ENCODE measurements around the gene ASPSCR1. TPM values are rescaled to one million over a fixed set of nuclear protein-coding genes. Genes with fewer than 3 reads are reported as not detected.

ASPSCR1 gene
- total and polyA plus RNA-seq, 2 of the 13 experiments (the other 11 are each of a cell fraction or from before 2014, with no cell fraction given), result 274 to 314 TPM

GRCh38 chr17:81993729-81994592 lies 16.5 kb downstream of the ASPSCR1 start (continued):
- TF ChIP-seq, protein P1, sequence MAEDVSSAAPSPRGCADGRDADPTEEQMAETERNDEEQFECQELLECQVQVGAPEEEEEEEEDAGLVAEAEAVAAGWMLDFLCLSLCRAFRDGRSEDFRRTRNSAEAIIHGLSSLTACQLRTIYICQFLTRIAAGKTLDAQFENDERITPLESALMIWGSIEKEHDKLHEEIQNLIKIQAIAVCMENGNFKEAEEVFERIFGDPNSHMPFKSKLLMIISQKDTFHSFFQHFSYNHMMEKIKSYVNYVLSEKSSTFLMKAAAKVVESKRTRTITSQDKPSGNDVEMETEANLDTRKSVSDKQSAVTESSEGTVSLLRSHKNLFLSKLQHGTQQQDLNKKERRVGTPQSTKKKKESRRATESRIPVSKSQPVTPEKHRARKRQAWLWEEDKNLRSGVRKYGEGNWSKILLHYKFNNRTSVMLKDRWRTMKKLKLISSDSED (CRISPR knock-in tag; IDR thresholded peaks at IDR 0.05), result peak; percentile 84; the same call in 1 of the 2 replicates
- no peak for TF ChIP-seq CBX2 (IDR thresholded peaks at IDR 0.05; ENCODE audit: low read depth, low read length)
- 0 out of 2 replicates have a peak, but pooled peaks have one; percentile 62 for TF ChIP-seq CBX2 (CRISPR knock-in tag; IDR thresholded peaks at IDR 0.05; ENCODE audit: low read depth)
- TF ChIP-seq ZNF101 (CRISPR knock-in tag; IDR thresholded peaks at IDR 0.05; ENCODE audit: borderline replicate concordance, low read depth), result no peak
- no peak; the same call in 1 of the 2 replicates for TF ChIP-seq HIVEP1 (CRISPR knock-in tag; IDR thresholded peaks at IDR 0.05)
- no peak; the same call in 1 of the 2 replicates for TF ChIP-seq MED13 (CRISPR knock-in tag; IDR thresholded peaks at IDR 0.05)
- 0 out of 2 replicates have a peak, but pooled peaks have one; percentile 6 for TF ChIP-seq SNAI1 (CRISPR knock-in tag; IDR thresholded peaks at IDR 0.05; ENCODE audit: borderline replicate concordance)
- TF ChIP-seq MXD3 (CRISPR knock-in tag; IDR thresholded peaks at IDR 0.05), result peak; percentile 71; the same call in 1 of the 2 replicates
- TF ChIP-seq THYN1 (CRISPR knock-in tag; IDR thresholded peaks at IDR 0.05; ENCODE audit: borderline replicate concordance, low read depth), result 0 out of 2 replicates have a peak, but pooled peaks have one; percentile 67
- TF ChIP-seq EP300 (IDR thresholded peaks at IDR 0.05; ENCODE audit: low read depth in 2 of 2, low read length in 2 of 2), result peak in 1 of 2 experiments; percentile 29; a peak in 1 of 4 replicates
- TF ChIP-seq EP300 (CRISPR knock-in tag; IDR thresholded peaks at IDR 0.05; ENCODE audit: borderline replicate concordance), result peak; percentile 70
- TF ChIP-seq, protein P2, sequence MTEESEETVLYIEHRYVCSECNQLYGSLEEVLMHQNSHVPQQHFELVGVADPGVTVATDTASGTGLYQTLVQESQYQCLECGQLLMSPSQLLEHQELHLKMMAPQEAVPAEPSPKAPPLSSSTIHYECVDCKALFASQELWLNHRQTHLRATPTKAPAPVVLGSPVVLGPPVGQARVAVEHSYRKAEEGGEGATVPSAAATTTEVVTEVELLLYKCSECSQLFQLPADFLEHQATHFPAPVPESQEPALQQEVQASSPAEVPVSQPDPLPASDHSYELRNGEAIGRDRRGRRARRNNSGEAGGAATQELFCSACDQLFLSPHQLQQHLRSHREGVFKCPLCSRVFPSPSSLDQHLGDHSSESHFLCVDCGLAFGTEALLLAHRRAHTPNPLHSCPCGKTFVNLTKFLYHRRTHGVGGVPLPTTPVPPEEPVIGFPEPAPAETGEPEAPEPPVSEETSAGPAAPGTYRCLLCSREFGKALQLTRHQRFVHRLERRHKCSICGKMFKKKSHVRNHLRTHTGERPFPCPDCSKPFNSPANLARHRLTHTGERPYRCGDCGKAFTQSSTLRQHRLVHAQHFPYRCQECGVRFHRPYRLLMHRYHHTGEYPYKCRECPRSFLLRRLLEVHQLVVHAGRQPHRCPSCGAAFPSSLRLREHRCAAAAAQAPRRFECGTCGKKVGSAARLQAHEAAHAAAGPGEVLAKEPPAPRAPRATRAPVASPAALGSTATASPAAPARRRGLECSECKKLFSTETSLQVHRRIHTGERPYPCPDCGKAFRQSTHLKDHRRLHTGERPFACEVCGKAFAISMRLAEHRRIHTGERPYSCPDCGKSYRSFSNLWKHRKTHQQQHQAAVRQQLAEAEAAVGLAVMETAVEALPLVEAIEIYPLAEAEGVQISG (CRISPR knock-in tag; IDR thresholded peaks at IDR 0.05), result peak; percentile 50; the same call in 1 of the 2 replicates
- no peak for TF ChIP-seq KAT7 (CRISPR knock-in tag; IDR thresholded peaks at IDR 0.05; ENCODE audit: borderline replicate concordance)
- no peak for TF ChIP-seq IRF1 (CRISPR knock-in tag; IDR thresholded peaks at IDR 0.05; ENCODE audit: low read depth)
- no peak for TF ChIP-seq ZNF260 (CRISPR knock-in tag; IDR thresholded peaks at IDR 0.05; ENCODE audit: borderline replicate concordance, low read depth)
- TF ChIP-seq ZNF484 (CRISPR knock-in tag; IDR thresholded peaks at IDR 0.05; ENCODE audit: borderline replicate concordance, low read depth), result 0 out of 2 replicates have a peak, but pooled peaks have one; percentile 26
- no peak for TF ChIP-seq TBL1XR1 (IDR thresholded peaks at IDR 0.05; ENCODE audit: borderline replicate concordance, low read length, partially characterized antibody)
- TF ChIP-seq YEATS4 (CRISPR knock-in tag; IDR thresholded peaks at IDR 0.05; ENCODE audit: borderline replicate concordance), result peak; percentile 8; the same call in 1 of the 2 replicates
- TF ChIP-seq, protein P3, sequence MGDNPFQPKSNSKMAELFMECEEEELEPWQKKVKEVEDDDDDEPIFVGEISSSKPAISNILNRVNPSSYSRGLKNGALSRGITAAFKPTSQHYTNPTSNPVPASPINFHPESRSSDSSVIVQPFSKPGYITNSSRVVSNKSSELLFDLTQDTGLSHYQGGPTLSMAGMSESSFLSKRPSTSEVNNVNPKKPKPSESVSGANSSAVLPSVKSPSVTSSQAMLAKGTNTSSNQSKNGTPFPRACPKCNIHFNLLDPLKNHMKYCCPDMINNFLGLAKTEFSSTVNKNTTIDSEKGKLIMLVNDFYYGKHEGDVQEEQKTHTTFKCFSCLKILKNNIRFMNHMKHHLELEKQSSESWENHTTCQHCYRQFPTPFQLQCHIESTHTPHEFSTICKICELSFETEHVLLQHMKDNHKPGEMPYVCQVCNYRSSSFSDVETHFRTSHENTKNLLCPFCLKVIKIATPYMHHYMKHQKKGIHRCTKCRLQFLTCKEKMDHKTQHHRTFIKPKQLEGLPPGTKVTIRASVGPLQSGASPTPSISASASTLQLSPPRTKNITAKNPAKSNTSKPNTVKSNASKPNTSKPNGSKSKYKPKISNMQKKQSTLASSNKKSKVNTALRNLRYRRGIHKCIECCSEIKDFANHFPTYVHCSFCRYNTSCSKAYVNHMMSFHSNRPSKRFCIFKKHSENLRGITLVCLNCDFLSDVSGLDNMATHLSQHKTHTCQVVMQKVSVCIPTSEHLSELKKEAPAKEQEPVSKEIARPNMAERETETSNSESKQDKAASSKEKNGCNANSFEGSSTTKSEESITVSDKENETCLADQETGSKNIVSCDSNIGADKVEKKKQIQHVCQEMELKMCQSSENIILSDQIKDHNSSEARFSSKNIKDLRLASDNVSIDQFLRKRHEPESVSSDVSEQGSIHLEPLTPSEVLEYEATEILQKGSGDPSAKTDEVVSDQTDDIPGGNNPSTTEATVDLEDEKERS (CRISPR knock-in tag; IDR thresholded peaks at IDR 0.05), result peak; percentile 21; the same call in 1 of the 2 replicates
